GM12892 (cell line): Measurements from ENCODE around the gene GALNT7.

Experiments used
- POLR2A ChIP-seq: IDR thresholded peaks from 2 replicates; pipeline ENCODE4 v1.6.1; 2011; ENCODE audit warnings: low read depth, low read length, control low read depth
- POLR2AphosphoS5 ChIP-seq: IDR thresholded peaks from 2 replicates; pipeline ENCODE4 v1.6.1; 2011; ENCODE audit warnings: low read depth, low read length, control low read depth

DNA sequence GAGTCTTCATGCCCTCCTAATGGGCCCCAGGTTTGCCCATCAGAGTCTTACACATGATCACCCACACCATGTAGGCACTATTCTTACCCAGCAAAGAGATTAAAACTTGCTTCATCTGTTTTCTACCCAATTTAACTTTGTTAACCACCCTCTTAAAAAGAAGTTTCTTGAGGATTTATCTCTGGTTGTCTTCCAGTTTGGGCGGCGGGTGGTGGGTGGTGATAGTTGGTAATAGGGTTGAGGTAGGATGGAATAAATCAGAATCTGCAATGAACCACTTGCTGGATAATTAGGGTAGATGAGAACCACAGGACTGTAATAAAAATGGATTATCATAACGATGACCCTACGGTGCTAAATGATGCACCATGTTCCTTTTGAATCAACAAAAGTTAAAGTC, 30.9 kb downstream of the GALNT7 start:
- TF ChIP-seq POLR2A, result no peak
- TF ChIP-seq POLR2AphosphoS5, result no peak
